H1 (cell line): ENCODE data around the gene DISC1. TPM values are rescaled to one million over a fixed set of nuclear protein-coding genes. Genes with fewer than 3 reads are reported as not detected.

Experiments used
- BCL11A ChIP-seq, 2 experiments: IDR thresholded peaks; one replicate each; pipeline ENCODE4 v1.6.1; 2011; ENCODE audit warnings: low read depth in 2 of 2, low read length in 2 of 2, mild to moderate bottlenecking in 2 of 2
- CBX5 ChIP-seq: fragments of 300-800, 300-1000 bp; sonication (generic); IDR thresholded peaks from 2 replicates; pipeline ENCODE4 v1.7.1; 2016; ENCODE audit warnings: antibody characterized with exemption, low read length, low read depth
- CTCF ChIP-seq, 3 experiments: IDR thresholded peaks; 1 replicate in 2 of 3; 2 replicates in 1 of 3; pipeline versions ENCODE4 v1.5.1 to v1.6.1; 2011; ENCODE audit warnings: low read length in 3 of 3, mild to moderate bottlenecking in 3 of 3, inconsistent platforms in 2 of 3, low read depth in 1 of 3, moderate library complexity in 1 of 3; ENCODE audit not compliant: insufficient read depth in 1 of 3; ENCODE audit errors: control extremely low read depth in 1 of 3
- EGR1 ChIP-seq: IDR thresholded peaks from 2 replicates; pipeline ENCODE4 v1.6.1; 2011; ENCODE audit warnings: low read depth, low read length, borderline replicate concordance
- RAD21 ChIP-seq, 2 experiments: IDR thresholded peaks in 1 of 2; conservative IDR thresholded peaks in 1 of 2; 2 replicates each; pipeline ENCODE4 v1.6.1; 2011; ENCODE audit warnings: low read depth in 2 of 2, low read length in 2 of 2, improper control_type of control experiment in 1 of 2, inconsistent platforms in 1 of 2, mild to moderate bottlenecking in 1 of 2, moderate library complexity in 1 of 2
- TBP ChIP-seq: IDR thresholded peaks from 2 replicates; pipeline ENCODE4 v1.6.1; 2011; ENCODE audit warnings: low read depth, low read length, improper control_type of control experiment
- polyA plus RNA-seq, 7 experiments: library from polyadenylated mRNA; depleted of rRNA in 3 of 7; stranded (reverse) in 5 of 7; unstranded in 2 of 7; fragments of >200 nt in 5 of 7; fragments of 200-250 nt in 2 of 7; gene quantifications; 1 replicate in 5 of 7; 2 replicates in 1 of 7; 4 replicates in 1 of 7; pipeline versions ENCODE4 v1.2.1 to v1.2.3, GENCODE V29; 2011 to 2013; ENCODE audit warnings: missing spikeins in 2 of 7, mixed read lengths in 2 of 7
- total RNA-seq: library from RNA; stranded (reverse); fragmentation: NEBNext Ultra II Directional; extraction: Animal tissue kit (Norgen Biotek cat#: 25700); gene quantifications from 2 replicates; pipeline ENCODE4 v1.2.1, GENCODE V29; 2021

Gene DISC1
- total and polyA plus RNA-seq, 2 of the 8 experiments (the other 6 are each of a cell fraction or from before 2014, with no cell fraction given), result 1.1 to 3.5 TPM

GRCh38 chr1:231581859-231582258 lies 44.7 kb upstream of the DISC1 start (continued):
- TF ChIP-seq CTCF (IDR thresholded peaks at IDR 0.05; ENCODE audit: control extremely low read depth in 1 of 3, insufficient read depth in 1 of 3, low read depth in 1 of 3, low read length in 3 of 3) (no peak), BCL11A (IDR thresholded peaks at IDR 0.05; ENCODE audit: low read depth in 2 of 2, low read length in 2 of 2) (no peak), CBX5 (no peak), RAD21 (IDR thresholded peaks at IDR 0.05 in 1 of 2, conservative IDR thresholded peaks at IDR 0.05 in 1 of 2; ENCODE audit: low read depth in 2 of 2, low read length in 2 of 2) (no peak), TBP (no peak), EGR1 (no peak)
